IMR-90 (cell line): ENCODE data around the gene NRDC. TPM values are rescaled to one million over a fixed set of nuclear protein-coding genes. Genes with fewer than 3 reads are reported as not detected.

ENCODE experiments used
- ATAC-seq: fragments of 200-7000 bp; cut with Tn5 transposase; 2 replicates; pipeline ENCODE4 v1.9.1; 2020; ENCODE audit warnings: low read depth, mild to moderate bottlenecking, moderate library complexity
- BruUV-seq: library from RNA; stranded (reverse); fragments of 400-500 nt; replicated peaks from 2 replicates; lab custom pipeline; 2021; lab: Mats Ljungman, UMichigan
- CTCF ChIA-PET: fragments of 300-600 bp; formaldehyde crosslinking; extraction: SDS; loops from one replicate; lab custom pipeline; 2021; ENCODE audit warnings: antibody characterized with exemption; lab: Yijun Ruan, JAX
- POLR2A ChIA-PET: fragments of 300-600 bp; sonication (Branson Sonifier 250); formaldehyde crosslinking; loops from one replicate; lab custom pipeline; 2022; ENCODE audit warnings: antibody characterized with exemption; ENCODE audit not compliant: unreplicated experiment; lab: Charles Lee
- DNase-seq: peaks from one replicate; pipeline ENCODE4 v3.0.0; 2013
- H2AFZ ChIP-seq: replicated peaks from 2 replicates; pipeline ENCODE3; 2013; ENCODE audit warnings: low read length, mild to moderate bottlenecking; ENCODE audit not compliant: poor library complexity
- H2AK5ac ChIP-seq: 2 replicates; pipeline ENCODE4 v1.6.1; 2013; ENCODE audit warnings: low read depth, low read length, inconsistent platforms
- H2AK9ac ChIP-seq: replicated peaks from 2 replicates; pipeline ENCODE3; 2013; ENCODE audit warnings: mild to moderate bottlenecking, low read depth, low read length, moderate library complexity; ENCODE audit not compliant: poor library complexity
- H2BK120ac ChIP-seq: 2 replicates; pipeline ENCODE4 v1.6.1; 2013; ENCODE audit warnings: low read depth, low read length, inconsistent platforms
- H2BK15ac ChIP-seq: 3 replicates; pipeline ENCODE4 v1.6.1; 2013; ENCODE audit warnings: low read depth, low read length, inconsistent platforms
- H2BK20ac ChIP-seq: 2 replicates; pipeline ENCODE4 v1.6.1; 2013; ENCODE audit warnings: low read depth, mild to moderate bottlenecking, inconsistent platforms, low read length, moderate library complexity
- H2BK5ac ChIP-seq: 2 replicates; pipeline ENCODE4 v1.6.1; 2013; ENCODE audit warnings: mild to moderate bottlenecking, low read depth, low read length, inconsistent platforms; ENCODE audit not compliant: poor library complexity, severe bottlenecking
- H3K14ac ChIP-seq: replicated peaks from 2 replicates; pipeline ENCODE4 v1.6.1; 2013; ENCODE audit warnings: low read depth, low read length, inconsistent platforms
- H3K18ac ChIP-seq: 2 replicates; pipeline ENCODE4 v1.6.1; 2013; ENCODE audit warnings: low read depth, low read length, control low read depth
- H3K23ac ChIP-seq: 2 replicates; pipeline ENCODE4 v1.6.1; 2013; ENCODE audit warnings: low read depth, low read length, inconsistent platforms
- H3K27ac ChIP-seq: 2 replicates; pipeline ENCODE4 v1.5.1; 2013; ENCODE audit warnings: mild to moderate bottlenecking, control low read depth, low read length; ENCODE audit not compliant: insufficient read depth
- H3K27me3 ChIP-seq: 2 replicates; pipeline ENCODE4 v1.6.1; 2013; ENCODE audit warnings: low read length; ENCODE audit not compliant: control insufficient read depth, insufficient read depth
- H3K36me3 ChIP-seq: 2 replicates; pipeline ENCODE4 v1.6.1; 2013; ENCODE audit warnings: low read length, mixed read lengths; ENCODE audit not compliant: control insufficient read depth, insufficient read depth
- H3K4ac ChIP-seq: 2 replicates; pipeline ENCODE4 v1.6.1; 2013; ENCODE audit warnings: low read depth, low read length, inconsistent platforms
- H3K4me1 ChIP-seq: 2 replicates; pipeline ENCODE4 v1.6.1; 2013; ENCODE audit warnings: low read length, mixed read lengths; ENCODE audit not compliant: control insufficient read depth, insufficient read depth
- H3K4me2 ChIP-seq: 2 replicates; pipeline ENCODE4 v1.6.1; 2013; ENCODE audit warnings: low read depth, mild to moderate bottlenecking, control low read depth, low read length, moderate library complexity
- H3K4me3 ChIP-seq: 2 replicates; pipeline ENCODE4 v1.5.1; 2013; ENCODE audit warnings: low read depth, mild to moderate bottlenecking, control low read depth, low read length, moderate library complexity; ENCODE audit not compliant: insufficient read depth
- H3K56ac ChIP-seq: 2 replicates; pipeline ENCODE4 v1.6.1; 2013; ENCODE audit warnings: low read length, inconsistent platforms; ENCODE audit not compliant: insufficient read depth; ENCODE audit errors: extremely low read depth
- H3K79me1 ChIP-seq, 2 experiments: 2 replicates each; pipeline ENCODE4 v1.6.1; 2013; ENCODE audit warnings: low read length in 2 of 2, inconsistent platforms in 1 of 2, low read depth in 1 of 2
- H3K9ac ChIP-seq: 2 replicates; pipeline ENCODE4 v1.6.1; 2013; ENCODE audit warnings: low read depth, low read length, control low read depth
- H3K9me1 ChIP-seq: 2 replicates; pipeline ENCODE4 v1.6.1; 2013; ENCODE audit warnings: low read length, inconsistent platforms; ENCODE audit not compliant: insufficient read depth
- H3K9me3 ChIP-seq: 2 replicates; pipeline ENCODE4 v1.6.1; 2013; ENCODE audit warnings: low read length; ENCODE audit not compliant: control insufficient read depth, insufficient read depth
- H4K20me1 ChIP-seq: 2 replicates; pipeline ENCODE4 v1.6.1; 2013; ENCODE audit warnings: low read length, inconsistent platforms; ENCODE audit not compliant: insufficient read depth
- H4K5ac ChIP-seq: 2 replicates; pipeline ENCODE4 v1.6.1; 2013; ENCODE audit warnings: mild to moderate bottlenecking, low read depth, low read length, control low read depth
- H4K8ac ChIP-seq, 2 experiments: 2 replicates each; pipeline ENCODE4 v1.6.1; 2013; ENCODE audit warnings: low read depth in 2 of 2, low read length in 2 of 2, control low read depth in 1 of 2, inconsistent platforms in 1 of 2
- H4K91ac ChIP-seq: 2 replicates; pipeline ENCODE4 v1.6.1; 2013; ENCODE audit warnings: low read depth, low read length, inconsistent platforms; ENCODE audit not compliant: insufficient read depth
- BHLHE40 ChIP-seq: fragments of 150-350 bp; IDR thresholded peaks from 2 replicates; pipeline ENCODE4 v1.6.1; 2016; ENCODE audit warnings: mild to moderate bottlenecking, low read depth, low read length
- CEBPB ChIP-seq: IDR thresholded peaks from 2 replicates; pipeline ENCODE4 v1.6.1; 2012; ENCODE audit warnings: low read depth, low read length, improper control_type of control experiment
- CHD1 ChIP-seq: IDR thresholded peaks from 2 replicates; pipeline ENCODE4 v1.6.1; 2012; ENCODE audit warnings: low read depth, low read length, improper control_type of control experiment
- FOS ChIP-seq: fragments of 150-350 bp; IDR thresholded peaks from 2 replicates; pipeline ENCODE4 v1.6.1; 2016; ENCODE audit warnings: low read depth, low read length
- MAZ ChIP-seq: IDR thresholded peaks from 2 replicates; pipeline ENCODE4 v1.6.1; 2012; ENCODE audit warnings: low read depth, mild to moderate bottlenecking, low read length, improper control_type of control experiment, moderate library complexity, borderline replicate concordance
- POLR2A ChIP-seq: IDR thresholded peaks from 2 replicates; pipeline ENCODE4 v1.6.1; 2012; ENCODE audit warnings: mild to moderate bottlenecking, low read depth, low read length
- RFX5 ChIP-seq: IDR thresholded peaks from 2 replicates; pipeline ENCODE4 v1.8.0; 2012; ENCODE audit warnings: low read depth, mild to moderate bottlenecking, low read length, moderate library complexity
- SMC3 ChIP-seq: fragments of 150-350 bp; IDR thresholded peaks from 2 replicates; pipeline ENCODE4 v1.6.1; 2016; ENCODE audit warnings: low read depth, mild to moderate bottlenecking, antibody characterized with exemption, low read length, moderate library complexity
- WGBS, 2 experiments: methylation state at CpG; one replicate each; pipeline versions ENCODE4 v1.1.5 to v1.1.7; 2013; ENCODE audit warnings: missing lambda C conversion rate in 2 of 2; ENCODE audit not compliant: insufficient read length in 1 of 2; ENCODE audit errors: extremely low coverage in 2 of 2; 5-methylcytosine and 5-hydroxymethylcytosine counted together
- dilution Hi-C: fragments of 300-500 bp; cut with HindIII; formaldehyde crosslinking; loops from one replicate; pipeline ENCODE4 v1.14.3; 2018; ENCODE audit warnings: low sequenced_read_pairs; ENCODE audit not compliant: unreplicated experiment
- in situ Hi-C: fragments of 300-500 bp; cut with MboI; formaldehyde crosslinking; loops from 3 replicates; pipeline ENCODE4 v1.14.3; 2019; ENCODE audit warnings: low sequenced_read_pairs, inconsistent platforms, mixed read lengths
- intact Hi-C: fragments of 100-400 bp; cut with micrococcal nuclease; formaldehyde crosslinking; loops from 2 replicates; pipeline ENCODE4 v1.10.0; 2022
- polyA plus RNA-seq, 3 experiments: library from polyadenylated mRNA; depleted of rRNA; stranded (reverse); fragments of >200 nt; gene quantifications; 2 replicates each; pipeline ENCODE4 v1.2.3, GENCODE V29; 2012; ENCODE audit warnings: low replicate concordance in 1 of 3
- total RNA-seq: library from RNA; depleted of rRNA; stranded (reverse); fragments of >200 nt; gene quantifications from 2 replicates; pipeline ENCODE4 v1.2.3, GENCODE V29; 2012
- TF ChIP-seq, protein P1 (sequence below): fragments of 150-350 bp; IDR thresholded peaks from 2 replicates; pipeline ENCODE4 v1.6.1; 2016; ENCODE audit warnings: low read depth, mild to moderate bottlenecking, low read length, moderate library complexity, borderline replicate concordance

The NRDC gene
- total and polyA plus RNA-seq, 2 of the 4 experiments (the other 2 are of a cell fraction): 75.8 to 84.7 TPM

DNA sequence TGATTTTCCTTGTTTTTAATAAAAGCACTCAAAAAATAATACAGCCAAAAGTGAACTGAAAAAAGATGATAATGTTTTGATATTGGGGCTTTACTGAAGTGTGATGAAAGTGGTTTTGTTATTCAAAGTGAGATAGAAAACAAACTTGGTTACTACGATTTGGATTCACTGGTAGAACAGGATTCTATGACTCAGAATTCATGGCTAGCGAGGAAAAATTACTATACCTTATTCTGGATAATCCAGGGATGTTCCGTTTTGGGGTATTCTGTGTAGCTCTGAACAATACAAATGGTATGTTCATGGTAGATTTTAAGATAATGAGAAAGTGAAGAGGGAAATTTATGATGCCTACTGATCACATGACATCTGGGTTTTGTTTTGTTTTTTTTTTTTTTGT lies 117.7 kb downstream of the NRDC start:
- ChIA-PET CTCF (interaction anchor here (1.7 kb wide), 1 partner anchor 8 kb away, joined by 8 read pairs; no protein-coding TSS in a partner anchor), POLR2A (no interaction called here)
- no peak overlapping the region for H2AFZ ChIP-seq
- no peaks in the 10 kb centered on the region for H3K9me1 ChIP-seq
- H3K4ac ChIP-seq: no peak overlapping the region
- intact Hi-C loops (no loop called here), dilution Hi-C loops (no loop called here), in situ Hi-C loops (no loop called here)
- H2AK9ac ChIP-seq: no peak overlapping the region
- H3K23ac ChIP-seq: no peak overlapping the region
- H2BK15ac ChIP-seq: no peak overlapping the region
- H3K14ac ChIP-seq: no peak overlapping the region
- BruUV-seq: no TSS peak
- no peak overlapping the region for H3K18ac ChIP-seq
- no peak overlapping the region for H2BK5ac ChIP-seq
- H3K27ac ChIP-seq: no peak overlapping the region
- no peak overlapping the region for H2BK120ac ChIP-seq
- TF ChIP-seq SMC3 (no peak), RFX5 (no peak), POLR2A (no peak), FOS (no peak), CEBPB (no peak), MAZ (no peak), BHLHE40 (no peak), CHD1 (no peak)
- TF ChIP-seq, protein P1, sequence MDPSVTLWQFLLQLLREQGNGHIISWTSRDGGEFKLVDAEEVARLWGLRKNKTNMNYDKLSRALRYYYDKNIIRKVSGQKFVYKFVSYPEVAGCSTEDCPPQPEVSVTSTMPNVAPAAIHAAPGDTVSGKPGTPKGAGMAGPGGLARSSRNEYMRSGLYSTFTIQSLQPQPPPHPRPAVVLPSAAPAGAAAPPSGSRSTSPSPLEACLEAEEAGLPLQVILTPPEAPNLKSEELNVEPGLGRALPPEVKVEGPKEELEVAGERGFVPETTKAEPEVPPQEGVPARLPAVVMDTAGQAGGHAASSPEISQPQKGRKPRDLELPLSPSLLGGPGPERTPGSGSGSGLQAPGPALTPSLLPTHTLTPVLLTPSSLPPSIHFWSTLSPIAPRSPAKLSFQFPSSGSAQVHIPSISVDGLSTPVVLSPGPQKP: no peak
- DNase-seq (no peak), ATAC-seq (no peak)
- H4K8ac ChIP-seq: no peak overlapping the region
- no peaks in the 10 kb centered on the region for H3K4me1 ChIP-seq
- WGBS, 2 experiments: 86% methylated on average over 1 of the region's 3 CpGs; no CpG with 5 or more reads in 1 of the 2 experiments
- H3K56ac ChIP-seq: no peak overlapping the region
- no peak overlapping the region for H2AK5ac ChIP-seq
- H3K79me1 ChIP-seq: peaks cover 7% of the 10 kb centered on the region in 2 experiments; a peak in 2 of 4 replicates
- no peak overlapping the region for H3K9ac ChIP-seq
- H3K9me3 ChIP-seq: no peaks in the 10 kb centered on the region
- no peak overlapping the region for H4K5ac ChIP-seq
- peaks cover 2% of the 10 kb centered on the region; the same call in 1 of the 2 replicates for H3K36me3 ChIP-seq
- no peak overlapping the region for H2BK20ac ChIP-seq
- H3K27me3 ChIP-seq: no peaks in the 10 kb centered on the region
- no peaks in the 10 kb centered on the region for H4K20me1 ChIP-seq
- H3K4me2 ChIP-seq: no peak overlapping the region
- no peak overlapping the region for H4K91ac ChIP-seq
- no peak overlapping the region for H3K4me3 ChIP-seq
